ENCODE results near the gene MSH6.
"Not testable (repeated sequence)": the region's sequence is repeated elsewhere in the genome, so short reads cannot be mapped to it uniquely, and the experiment has no call there.

Gene MSH6

GRCh38 chr2:47844162-47844561 lies 61.2 kb downstream of the MSH6 start:
- DNase-seq, result no peak

GRCh38 chr2:47849368-47849767 lies 66.4 kb downstream of the MSH6 start:
- no peak for DNase-seq

- DNase-seq, result no peak
Observed at GRCh38 chr2:47850198-47850597, 67.3 kb downstream of the MSH6 start.

- not testable (repeated sequence) for DNase-seq
Observed at GRCh38 chr2:47853067-47853777, 70.3 kb downstream of the MSH6 start.

Measured in activated CD8-positive, alpha-beta memory T cell treated with anti-CD3 and anti-CD28 coated beads, Interleukin-2, amount 50 U/mL, for 48 hours (primary cell).